GM21390 (cell line): Measurements from ENCODE around the gene GNGT2.
"Not testable (repeated sequence)": the region's sequence is repeated elsewhere in the genome, so short reads cannot be mapped to it uniquely, and the experiment has no call there.

Experiments used
- ATAC-seq: cut with Tn5 transposase; IDR thresholded peaks from one replicate; pipeline ENCODE4 v1.9.1; 2021; ENCODE audit not compliant: unreplicated experiment

The GNGT2 gene

GRCh38 chr17:49180998-49181635, 29.3 kb downstream of the GNGT2 start:
- no peak for ATAC-seq

GRCh38 chr17:49180303-49180702, 30.1 kb downstream of the GNGT2 start:
- ATAC-seq = no peak

- ATAC-seq = not testable (repeated sequence)
Observed at GRCh38 chr17:49175978-49176377, 34.4 kb downstream of the GNGT2 start.

- not testable (repeated sequence) for ATAC-seq
Observed at GRCh38 chr17:49170711-49171110, 39.7 kb downstream of the GNGT2 start.

- ATAC-seq = no peak
Observed at GRCh38 chr17:49170216-49170615, 40.2 kb downstream of the GNGT2 start.

GRCh38 chr17:49168706-49169105, 41.7 kb downstream of the GNGT2 start:
- no peak for ATAC-seq

GRCh38 chr17:49165143-49165542, 45.2 kb downstream of the GNGT2 start:
- no peak for ATAC-seq

GRCh38 chr17:49162866-49163265, 47.5 kb downstream of the GNGT2 start:
- ATAC-seq = no peak

- no peak for ATAC-seq
Observed at GRCh38 chr17:49157784-49158183, 52.6 kb downstream of the GNGT2 start.

- ATAC-seq = no peak
Observed at GRCh38 chr17:49156256-49156655, 54.1 kb downstream of the GNGT2 start.
